ENCODE measurements around the gene FGR.

Gene FGR

GRCh38 chr1:27566462-27567145, 68.4 kb downstream of the FGR start:
- no peak for DNase-seq

DNA sequence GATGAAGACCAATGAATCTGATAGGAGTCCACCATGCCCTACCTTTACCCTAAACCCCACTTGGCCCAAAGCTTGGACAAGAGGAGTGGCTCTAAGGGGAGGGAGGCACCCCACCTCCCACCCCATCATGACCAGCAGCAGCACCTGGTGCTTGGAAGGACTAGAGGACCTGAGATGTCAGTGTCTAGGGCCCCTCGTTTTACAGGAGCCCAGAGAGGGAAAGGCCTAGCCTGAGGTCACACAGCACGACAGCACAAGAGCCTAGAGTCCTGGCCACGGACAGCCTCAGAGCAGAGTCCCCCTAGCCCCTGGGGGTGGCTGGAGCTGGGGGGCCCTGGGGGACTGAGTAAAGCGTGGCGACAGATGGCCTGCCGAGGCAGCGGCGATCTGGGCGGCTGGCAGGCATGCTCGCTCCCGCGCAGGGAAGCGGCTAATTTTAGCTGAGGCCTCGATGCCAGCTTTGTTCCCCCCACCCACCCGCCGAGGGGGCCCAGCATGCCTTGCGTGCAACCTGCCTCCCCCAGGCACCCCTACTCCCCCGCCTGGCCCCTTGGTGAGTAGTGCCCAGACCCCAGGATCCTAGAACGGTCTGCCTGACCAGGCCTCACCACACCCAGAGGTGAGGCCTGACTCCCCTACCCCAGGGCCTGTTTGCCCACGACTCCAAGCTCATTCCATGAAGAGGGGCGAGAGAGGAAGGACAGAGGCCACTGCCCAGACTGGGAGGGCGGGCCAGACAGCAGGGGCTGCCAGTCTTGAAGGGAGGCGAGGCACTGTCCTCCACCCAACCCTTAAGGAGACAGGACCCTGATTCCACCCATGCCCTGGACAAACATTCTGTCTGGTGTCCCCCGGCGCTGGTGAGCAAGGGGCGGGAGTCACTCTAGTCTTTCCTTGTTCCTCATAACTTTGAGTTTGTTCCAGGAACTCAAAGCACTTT, 70.0 kb downstream of the FGR start:
- no peak for DNase-seq

GRCh38 chr1:27563591-27564471, 71.2 kb downstream of the FGR start:
- DNase-seq: no peak

DNA sequence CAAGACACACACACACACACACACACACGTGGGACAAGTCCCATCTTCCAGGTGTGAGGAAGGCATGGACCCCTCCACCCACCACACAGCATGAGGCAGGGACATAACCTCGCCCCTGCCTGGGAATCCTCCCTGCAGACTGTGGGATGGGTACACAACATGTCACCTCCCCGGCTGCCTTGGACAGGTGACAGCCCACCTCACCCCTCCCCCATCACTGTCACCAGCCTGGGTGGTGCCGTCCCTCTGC, 71.7 kb downstream of the FGR start:
- no peak for DNase-seq

DNA sequence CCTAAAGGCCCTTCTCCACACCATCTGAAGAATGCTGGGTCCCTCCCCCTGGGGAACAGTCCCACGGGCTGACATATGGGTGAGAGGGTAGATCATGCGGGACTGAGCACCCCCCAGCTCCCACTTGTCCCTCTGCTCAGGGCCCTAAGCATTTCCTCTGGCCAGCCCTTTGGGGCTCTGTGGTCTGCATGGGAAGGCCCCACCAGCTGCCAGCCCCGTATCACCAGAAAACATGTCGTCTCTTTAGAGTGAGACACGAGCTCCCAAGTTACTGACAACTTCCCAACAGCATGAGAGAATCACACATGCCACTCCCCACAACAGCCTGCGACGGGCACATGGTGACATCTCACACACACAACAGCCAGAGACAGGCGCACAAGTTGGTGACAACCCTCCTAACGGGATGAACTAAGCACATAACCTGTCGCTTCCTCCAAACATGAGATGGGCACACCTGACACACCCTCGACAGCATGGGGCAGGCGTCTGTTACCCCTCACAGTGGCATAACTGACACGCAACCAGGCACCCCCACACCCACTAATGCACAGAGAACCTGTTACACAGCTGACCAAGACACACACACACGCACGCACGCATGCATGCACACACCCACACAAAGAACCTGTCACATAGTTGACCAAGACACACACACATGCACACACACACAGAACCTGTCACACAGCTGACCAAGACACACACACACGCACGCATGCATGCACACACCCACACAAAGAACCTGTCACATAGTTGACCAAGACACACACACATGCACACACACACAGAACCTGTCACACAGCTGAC, 72.2 kb downstream of the FGR start:
- no peak for DNase-seq

Data from stimulated activated naive CD4-positive, alpha-beta T cell treated with Interleukin-2 at 50 U/mL for 16 hours (primary cell).